Adipose tissue (tissue), 3 donors: ENCODE measurements around the gene HEPACAM2. TPM values are rescaled to one million over a fixed set of nuclear protein-coding genes. Genes with fewer than 3 reads are reported as not detected.

Experiments
- H3K27ac ChIP-seq: one replicate; pipeline ENCODE4 v1.5.1; 2013; ENCODE audit warnings: low read depth, low read length
- WGBS, 3 donors: extraction: QIAGEN DNeasy Blood & Tissue Kit; methylation state at CpG; one replicate each; pipeline ENCODE4 v1.1.7; 2013; 5-methylcytosine and 5-hydroxymethylcytosine counted together
- polyA plus RNA-seq, 3 donors: library from polyadenylated mRNA; stranded (reverse); fragments of 200-250 nt; gene quantifications; one replicate each; pipeline ENCODE4 v1.2.3, GENCODE V29; 2013
- donor health status: healthy with polysubstance abuse.
- donor health status: Bipolar disorder and iron deficiency.
- donor health status: healthy.

The HEPACAM2 gene
- polyA plus RNA-seq, 3 donors: 0.48 to 2.6 TPM; not detected in 1

- H3K27ac ChIP-seq: no peak overlapping the region
- 51 to 94% (median 75%) methylated on average over 1 of the region's 1 CpG for WGBS, 3 donors
These were observed 65.9 kb downstream of the HEPACAM2 start for GRCh38 chr7:93160410-93160809.

- H3K27ac ChIP-seq: no peak overlapping the region
- WGBS, 3 donors: 57 to 65% (median 64%) methylated on average over 3 of the region's 3 CpGs
These were observed 66.8 kb downstream of the HEPACAM2 start for GRCh38 chr7:93159490-93159889.

- H3K27ac ChIP-seq: no peak overlapping the region
- 40 to 74% (median 52%) methylated on average over 1 of the region's 1 CpG for WGBS, 3 donors
These were observed 69.4 kb downstream of the HEPACAM2 start for GRCh38 chr7:93156884-93157283.

GRCh38 chr7:93150200-93150835 lies 76.0 kb downstream of the HEPACAM2 start:
- no peak overlapping the region for H3K27ac ChIP-seq
- 89 to 98% (median 95%) methylated on average over 1 of the region's 1 CpG for WGBS, 3 donors

GRCh38 chr7:93148727-93149126 lies 77.5 kb downstream of the HEPACAM2 start:
- 76 to 89% (median 80%) methylated on average over 3 of the region's 3 CpGs for WGBS, 3 donors
- H3K27ac ChIP-seq: no peak overlapping the region

GRCh38 chr7:93148144-93148543 lies 78.1 kb downstream of the HEPACAM2 start, which contains the start of gene SAMD9L:
SAMD9L (minus strand) TSS chr7:93148385; CDS start chr7:93135971, 12,414 bp downstream.
- WGBS, 3 donors: 5 to 43% (median 8%) methylated on average over 2 of the region's 2 CpGs
- H3K27ac ChIP-seq: no peak within 1 kb of the TSS

GRCh38 chr7:93147363-93147762 lies 78.9 kb downstream of the HEPACAM2 start:
- WGBS, 3 donors: 0 to 25% (median 1%) methylated on average over 3 of the region's 3 CpGs
- H3K27ac ChIP-seq: no peak overlapping the region

GRCh38 chr7:93146472-93147141 lies 79.7 kb downstream of the HEPACAM2 start:
- 27 to 64% (median 29%) methylated on average over 5 of the region's 5 CpGs for WGBS, 3 donors
- no peak overlapping the region for H3K27ac ChIP-seq

GRCh38 chr7:93146036-93146435 lies 80.2 kb downstream of the HEPACAM2 start:
- H3K27ac ChIP-seq: no peak overlapping the region
- 26 to 39% (median 33%) methylated on average over 1 of the region's 1 CpG for WGBS, 3 donors

GRCh38 chr7:93145354-93145753 lies 80.9 kb downstream of the HEPACAM2 start:
- WGBS, 3 donors: 41 to 57% (median 50%) methylated on average over 3 of the region's 3 CpGs
- H3K27ac ChIP-seq: no peak overlapping the region

- whole genome bisulfite sequencing, 3 donors: 89 to 100% (median 99%) methylated on average over 1 of the region's 1 CpG
- no peak overlapping the region for H3K27ac ChIP-seq
These were observed 84.1 kb downstream of the HEPACAM2 start for GRCh38 chr7:93142127-93142526.

GRCh38 chr7:93140582-93141191 lies 85.6 kb downstream of the HEPACAM2 start:
- 67 to 92% (median 76%) methylated on average over 3 of the region's 3 CpGs for WGBS, 3 donors
- no peak overlapping the region for H3K27ac ChIP-seq

GRCh38 chr7:93138576-93138975 lies 87.7 kb downstream of the HEPACAM2 start:
- H3K27ac ChIP-seq: no peak overlapping the region
- WGBS, 3 donors: 93 to 96% (median 93%) methylated on average over 4 of the region's 4 CpGs

Other genes starting within 250 kb of the HEPACAM2 start
- 1 to 10 TPM; 1.1 to 2.8 (median 1.6) TPM for gene SAMD9, start 108.5 kb downstream of the HEPACAM2 start, polyA plus RNA-seq
- 1 to 10 TPM; 2.0 to 8.9 (median 4.9) TPM for gene SAMD9L, start 78.1 kb downstream of the HEPACAM2 start, polyA plus RNA-seq
- 1 to 10 TPM; 4.6 to 7.8 (median 5.7) TPM for gene VPS50, start 5.9 kb upstream of the HEPACAM2 start, polyA plus RNA-seq